Prostate gland (tissue), 2 donors: Measurements from ENCODE around the gene CDC34. TPM values are rescaled to one million over a fixed set of nuclear protein-coding genes. Genes with fewer than 3 reads are reported as not detected.
A peak's percentile ranks its signal among the peaks of the same experiment; 100 is the strongest.

ENCODE experiments used
- DNase-seq: peaks from one replicate; pipeline ENCODE4 v3.0.0-alpha.2; 2019; ENCODE audit warnings: low spot score
- H3K27ac ChIP-seq, 2 donors: fragments of 200-600 bp; sonication (generic); 2 replicates each; pipeline ENCODE4 v1.5.1; 2017 to 2019
- H3K27me3 ChIP-seq: fragments of 200-600 bp; sonication (generic); replicated peaks from 2 replicates; pipeline ENCODE4 v1.5.1; 2019; ENCODE audit not compliant: insufficient read depth
- H3K36me3 ChIP-seq, 2 donors: fragments of 200-600 bp; sonication (generic); 1 replicate in 1 of 2; 2 replicates in 1 of 2; pipeline versions ENCODE4 v1.5.1 to v1.8.1; 2017 to 2019
- H3K4me1 ChIP-seq: fragments of 200-600 bp; sonication (generic); replicated peaks from 2 replicates; pipeline ENCODE4 v1.5.1; 2019
- H3K4me3 ChIP-seq, 2 donors: fragments of 200-600 bp; sonication (generic); 2 replicates each; pipeline ENCODE4 v1.5.1; 2017 to 2019
- H3K9me3 ChIP-seq: fragments of 200-600 bp; sonication (generic); 2 replicates; pipeline ENCODE4 v1.5.1; 2017
- CTCF ChIP-seq, 4 experiments: fragments of 200-600 bp in 2 of 4; fragments of 450-650 bp in 2 of 4; sonication (generic) in 2 of 4; IDR thresholded peaks; 1 replicate in 3 of 4; 2 replicates in 1 of 4; pipeline ENCODE4 v1.5.1; 2016 to 2019; ENCODE audit warnings: antibody characterized with exemption in 4 of 4, mild to moderate bottlenecking in 2 of 4, moderate library complexity in 2 of 4
- POLR2A ChIP-seq: fragments of 450-650 bp; IDR thresholded peaks from one replicate; pipeline ENCODE4 v1.6.1; 2016; ENCODE audit warnings: antibody characterized with exemption, mild to moderate bottlenecking
- POLR2AphosphoS5 ChIP-seq: sonication (generic); formaldehyde crosslinking; IDR thresholded peaks from one replicate; pipeline ENCODE4 v1.6.1; 2017; ENCODE audit warnings: antibody characterized with exemption
- WGBS: methylation state at CpG from one replicate; pipeline ENCODE4 v1.1.5; 2018; 5-methylcytosine and 5-hydroxymethylcytosine counted together
- intact Hi-C: fragments of 100-400 bp; cut with DNase I; formaldehyde crosslinking; loops from one replicate; pipeline ENCODE4 v1.14.2; 2022
- total RNA-seq, 2 donors: library from RNA; depleted of rRNA; stranded (reverse); fragments of >200 nt; gene quantifications; one replicate each; pipeline ENCODE4 v1.1.0, GENCODE V29; 2016

Gene CDC34, protein sequence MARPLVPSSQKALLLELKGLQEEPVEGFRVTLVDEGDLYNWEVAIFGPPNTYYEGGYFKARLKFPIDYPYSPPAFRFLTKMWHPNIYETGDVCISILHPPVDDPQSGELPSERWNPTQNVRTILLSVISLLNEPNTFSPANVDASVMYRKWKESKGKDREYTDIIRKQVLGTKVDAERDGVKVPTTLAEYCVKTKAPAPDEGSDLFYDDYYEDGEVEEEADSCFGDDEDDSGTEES
- 100 to 1,000 TPM in 1 of 2 donors, 10 to 100 TPM in 1; 93.4 to 159 TPM for total RNA-seq

DNA sequence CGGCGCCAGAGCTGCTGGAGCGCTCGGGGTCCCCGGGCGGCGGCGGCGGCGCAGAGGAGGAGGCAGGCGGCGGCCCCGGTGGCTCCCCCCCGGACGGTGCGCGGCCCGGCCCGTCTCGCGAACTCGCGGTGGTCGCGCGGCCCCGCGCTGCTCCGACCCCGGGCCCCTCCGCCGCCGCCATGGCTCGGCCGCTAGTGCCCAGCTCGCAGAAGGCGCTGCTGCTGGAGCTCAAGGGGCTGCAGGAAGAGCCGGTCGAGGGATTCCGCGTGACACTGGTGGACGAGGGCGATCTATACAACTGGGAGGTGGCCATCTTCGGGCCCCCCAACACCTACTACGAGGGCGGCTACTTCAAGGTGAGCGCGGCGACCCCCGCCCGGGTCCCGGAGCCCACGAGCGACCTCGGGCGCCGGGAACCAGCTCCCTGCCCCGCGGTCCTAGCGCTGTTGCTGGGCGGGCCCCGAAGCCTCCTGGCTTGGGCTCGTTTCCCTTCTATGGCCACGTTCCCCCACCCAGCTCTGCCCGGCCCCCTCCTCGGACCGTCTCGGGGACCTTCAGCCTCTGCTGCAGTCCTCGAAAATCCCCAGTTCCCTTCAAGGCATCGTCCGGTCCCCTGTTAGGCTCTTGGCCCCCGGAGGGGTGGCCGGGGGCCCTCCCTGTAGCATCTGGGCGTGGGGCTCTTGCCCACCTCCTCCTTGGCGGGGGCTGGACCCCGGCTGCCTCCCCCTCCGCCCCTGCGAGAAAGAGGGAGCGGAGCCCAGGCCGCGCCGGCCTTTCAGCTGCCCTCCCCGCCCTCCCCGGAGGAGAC, at the start of gene CDC34:
Gene CDC34, plus strand, starts transcription at position 8 of the 808 bp plus-strand sequence. Its CDS starts 172 bp downstream, at position 180.
- Histone ChIP-seq H3K27me3 (no peaks in the 10 kb centered on the region), H3K4me3 (peak within 1 kb of the TSS; percentile 82 to 98), H3K4me1 (peaks cover 9% of the 10 kb centered on the region), H3K27ac (peak within 1 kb of the TSS; percentile 91 to 96), H3K9me3 (no peaks in the 10 kb centered on the region), H3K36me3 (peaks cover 5 to 8% of the 10 kb centered on the region in 2 donors)
- no peak for TF ChIP-seq POLR2AphosphoS5
- TF ChIP-seq CTCF (IDR thresholded peaks at IDR 0.05) = no peak
- intact Hi-C loops = loop anchor here (5.0 kb wide), 1 partner anchor 40 kb away; the partner anchor contains the start of gene BSG
- DNase-seq = no peak
- WGBS = under 1% methylated on average over 39 of the region's 84 CpGs

DNA sequence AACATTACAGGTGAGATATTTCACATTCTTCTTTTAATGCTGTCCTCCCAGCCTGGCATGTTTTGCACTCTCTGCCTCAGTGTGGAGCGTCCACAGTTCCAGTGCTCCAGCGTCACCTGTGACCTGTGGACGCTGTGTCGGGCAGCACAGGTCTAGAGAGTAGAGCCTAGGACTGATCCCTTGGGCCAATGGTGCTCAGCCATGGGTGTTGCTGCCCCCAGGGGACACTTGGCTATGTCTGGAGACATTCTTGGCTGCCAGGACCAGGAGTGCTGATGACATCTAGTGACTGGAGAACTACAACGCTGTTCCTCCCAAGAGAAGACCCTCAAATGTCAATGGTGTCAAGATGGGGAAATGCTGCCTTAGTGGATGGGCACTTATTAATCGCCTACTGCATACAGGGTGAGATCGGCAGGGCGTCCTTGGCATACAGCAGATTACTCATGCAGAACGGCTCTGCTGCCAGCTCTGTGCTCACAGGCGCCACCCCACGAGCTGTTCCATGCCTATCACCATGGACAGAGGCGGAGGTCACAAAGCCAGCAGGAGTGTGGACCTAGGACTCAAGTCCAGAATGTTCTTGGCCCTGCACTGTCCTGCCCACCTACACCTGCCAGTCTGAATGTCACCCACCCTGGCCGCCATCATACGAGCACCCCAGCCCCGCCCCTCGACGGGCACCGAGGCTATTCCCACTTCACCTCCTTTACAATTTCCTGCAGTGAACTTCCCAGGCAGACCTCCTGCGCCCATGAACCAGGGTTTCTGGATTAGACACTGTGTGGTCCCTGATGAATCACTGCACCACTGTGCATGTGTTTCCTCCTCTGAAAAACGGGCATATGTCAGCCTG, 49.1 kb upstream of the CDC34 start:
- Histone ChIP-seq H3K36me3 (no peaks in the 10 kb centered on the region), H3K27ac (no peak overlapping the region), H3K27me3 (no peaks in the 10 kb centered on the region), H3K4me1 (peaks cover 6% of the 10 kb centered on the region), H3K9me3 (no peaks in the 10 kb centered on the region), H3K4me3 (no peak overlapping the region)
- TF ChIP-seq POLR2AphosphoS5 = no peak
- WGBS = 49% methylated on average over 20 of the region's 20 CpGs
- DNase-seq = no peak
- intact Hi-C loops = no loop called here

DNA sequence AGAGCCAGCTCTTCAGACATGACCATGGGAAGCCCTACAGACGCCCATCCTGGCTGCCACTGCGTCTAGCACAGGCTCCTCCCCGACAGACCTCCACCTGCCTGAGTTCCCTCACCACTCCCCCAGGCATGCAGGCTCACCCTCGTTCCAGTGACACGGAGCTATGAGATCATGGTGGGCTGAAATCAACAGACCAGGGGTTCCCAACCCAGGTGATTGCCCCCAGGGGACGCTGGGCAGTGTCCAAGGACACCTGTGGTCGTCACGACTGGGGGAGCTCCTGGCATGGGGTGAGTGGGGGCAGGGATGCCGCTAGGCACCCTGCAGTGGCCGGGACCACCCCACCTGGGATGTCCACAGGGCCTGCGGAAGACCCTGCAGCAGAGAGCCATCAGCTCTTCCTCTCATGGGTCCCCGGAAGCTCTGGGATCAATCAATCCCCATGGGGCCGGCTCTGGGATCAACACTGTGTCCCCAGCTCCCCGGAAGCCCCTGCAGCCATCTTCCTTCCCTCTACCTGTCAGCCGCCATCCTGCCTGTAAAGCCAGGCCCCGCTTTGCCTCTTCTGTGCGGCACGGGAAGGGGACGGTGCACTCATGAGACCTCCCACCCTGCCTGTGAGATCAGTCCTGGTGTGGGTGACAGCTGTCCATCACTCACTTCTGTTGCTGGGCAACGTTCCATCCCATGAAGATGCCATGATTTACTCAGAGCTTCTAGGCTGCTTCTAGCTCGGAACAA, 48.1 kb upstream of the CDC34 start:
- Histone ChIP-seq H3K4me3 (no peak overlapping the region), H3K36me3 (no peaks in the 10 kb centered on the region), H3K27me3 (no peaks in the 10 kb centered on the region), H3K27ac (no peak overlapping the region), H3K4me1 (peaks cover 6% of the 10 kb centered on the region), H3K9me3 (no peaks in the 10 kb centered on the region)
- TF ChIP-seq CTCF (IDR thresholded peaks at IDR 0.05) = no peak
- no peak for TF ChIP-seq POLR2AphosphoS5
- TF ChIP-seq POLR2A = no peak
- intact Hi-C loops = no loop called here
- DNase-seq = no peak
- WGBS = 52% methylated on average over 19 of the region's 21 CpGs

- intact Hi-C loops = no loop called here
- no peak overlapping the region for H3K4me3 ChIP-seq
- no peaks in the 10 kb centered on the region for H3K36me3 ChIP-seq
Measured at GRCh38 chr19:484494-484893, 47.1 kb upstream of the CDC34 start.

More at GRCh38 chr19:484494-484893, 47.1 kb upstream of the CDC34 start:
- H3K4me1 ChIP-seq = peaks cover 6% of the 10 kb centered on the region
- H3K27me3 ChIP-seq = no peaks in the 10 kb centered on the region
- DNase-seq = no peak
- no peak for TF ChIP-seq POLR2AphosphoS5
- no peak for TF ChIP-seq CTCF (IDR thresholded peaks at IDR 0.05)
- TF ChIP-seq POLR2A = no peak
- no peaks in the 10 kb centered on the region for H3K9me3 ChIP-seq
- no peak overlapping the region for H3K27ac ChIP-seq
- WGBS = 62% methylated on average over 15 of the region's 15 CpGs
